Lower leg skin (tissue), 4 donors: ENCODE data around the gene REEP3. TPM values are rescaled to one million over a fixed set of nuclear protein-coding genes. Genes with fewer than 3 reads are reported as not detected.

Source experiments
- DNase-seq, 2 donors: peaks; one replicate each; pipeline ENCODE4 v3.0.0-alpha.2; 2019; ENCODE audit warnings: low spot score in 2 of 2
- H3K4me3 ChIP-seq: fragments of 200-600 bp; sonication (generic); 2 replicates; pipeline ENCODE4 v1.5.1; 2017; ENCODE audit warnings: mild to moderate bottlenecking, low read depth; ENCODE audit not compliant: poor library complexity, severe bottlenecking
- POLR2A ChIP-seq, 2 donors: fragments of 450-650 bp; IDR thresholded peaks; one replicate each; pipeline ENCODE4 v1.6.1; 2016 to 2017; ENCODE audit warnings: antibody characterized with exemption in 2 of 2, mild to moderate bottlenecking in 1 of 2, moderate library complexity in 1 of 2
- WGBS, 2 donors: methylation state at CpG; one replicate each; pipeline ENCODE4 v1.1.5; 2018; 5-methylcytosine and 5-hydroxymethylcytosine counted together
- intact Hi-C: fragments of 100-400 bp; cut with DNase I; formaldehyde crosslinking; loops from one replicate; pipeline ENCODE4 v1.15.0; 2023; ENCODE audit warnings: low total_unique reads
- total RNA-seq, 4 donors: library from RNA; depleted of rRNA; stranded (reverse); fragments of >200 nt; gene quantifications; one replicate each; pipeline ENCODE4 v1.1.0, GENCODE V29; 2016
- TF ChIP-seq, protein P1 (sequence below), 3 donors: fragments of 450-650 bp; IDR thresholded peaks; one replicate each; pipeline ENCODE4 v1.5.1; 2016; ENCODE audit warnings: antibody characterized with exemption in 3 of 3, mild to moderate bottlenecking in 3 of 3, moderate library complexity in 2 of 3

The REEP3 gene
- total RNA-seq, 4 donors from 2014 or later = 39.8 to 58.4 (median 49.0) TPM

DNA sequence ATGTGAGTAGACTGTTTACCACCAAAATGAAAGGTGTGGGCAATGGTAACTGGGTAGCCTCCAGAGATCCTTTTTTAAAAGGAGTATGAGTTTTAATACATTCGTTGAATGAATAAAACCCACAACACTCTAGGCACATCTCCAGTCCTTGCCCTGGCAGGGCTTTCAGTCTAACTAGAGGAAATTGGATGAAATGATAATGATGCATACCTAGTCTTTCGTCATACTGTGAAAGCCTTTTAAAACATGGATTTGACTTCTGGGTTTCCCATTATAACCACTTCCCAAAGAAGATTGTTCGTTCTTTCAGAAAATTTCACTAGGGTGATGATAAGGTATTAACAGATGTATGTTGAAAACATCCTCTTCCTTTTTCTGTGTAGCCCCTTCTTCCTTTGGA, 110.8 kb downstream of the REEP3 start:
- WGBS, 2 donors = 49 to 51% methylated on average over 3 of the region's 3 CpGs
- TF ChIP-seq POLR2A (IDR thresholded peaks at IDR 0.05) = no peak
- TF ChIP-seq, protein P1, sequence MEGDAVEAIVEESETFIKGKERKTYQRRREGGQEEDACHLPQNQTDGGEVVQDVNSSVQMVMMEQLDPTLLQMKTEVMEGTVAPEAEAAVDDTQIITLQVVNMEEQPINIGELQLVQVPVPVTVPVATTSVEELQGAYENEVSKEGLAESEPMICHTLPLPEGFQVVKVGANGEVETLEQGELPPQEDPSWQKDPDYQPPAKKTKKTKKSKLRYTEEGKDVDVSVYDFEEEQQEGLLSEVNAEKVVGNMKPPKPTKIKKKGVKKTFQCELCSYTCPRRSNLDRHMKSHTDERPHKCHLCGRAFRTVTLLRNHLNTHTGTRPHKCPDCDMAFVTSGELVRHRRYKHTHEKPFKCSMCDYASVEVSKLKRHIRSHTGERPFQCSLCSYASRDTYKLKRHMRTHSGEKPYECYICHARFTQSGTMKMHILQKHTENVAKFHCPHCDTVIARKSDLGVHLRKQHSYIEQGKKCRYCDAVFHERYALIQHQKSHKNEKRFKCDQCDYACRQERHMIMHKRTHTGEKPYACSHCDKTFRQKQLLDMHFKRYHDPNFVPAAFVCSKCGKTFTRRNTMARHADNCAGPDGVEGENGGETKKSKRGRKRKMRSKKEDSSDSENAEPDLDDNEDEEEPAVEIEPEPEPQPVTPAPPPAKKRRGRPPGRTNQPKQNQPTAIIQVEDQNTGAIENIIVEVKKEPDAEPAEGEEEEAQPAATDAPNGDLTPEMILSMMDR (IDR thresholded peaks at IDR 0.05) = no peak
- intact Hi-C loops = loop anchor here (5.0 kb wide), 1 partner anchor 75 kb away; no protein-coding TSS in a partner anchor
- H3K4me3 ChIP-seq = no peak overlapping the region
- no peak for DNase-seq

DNA sequence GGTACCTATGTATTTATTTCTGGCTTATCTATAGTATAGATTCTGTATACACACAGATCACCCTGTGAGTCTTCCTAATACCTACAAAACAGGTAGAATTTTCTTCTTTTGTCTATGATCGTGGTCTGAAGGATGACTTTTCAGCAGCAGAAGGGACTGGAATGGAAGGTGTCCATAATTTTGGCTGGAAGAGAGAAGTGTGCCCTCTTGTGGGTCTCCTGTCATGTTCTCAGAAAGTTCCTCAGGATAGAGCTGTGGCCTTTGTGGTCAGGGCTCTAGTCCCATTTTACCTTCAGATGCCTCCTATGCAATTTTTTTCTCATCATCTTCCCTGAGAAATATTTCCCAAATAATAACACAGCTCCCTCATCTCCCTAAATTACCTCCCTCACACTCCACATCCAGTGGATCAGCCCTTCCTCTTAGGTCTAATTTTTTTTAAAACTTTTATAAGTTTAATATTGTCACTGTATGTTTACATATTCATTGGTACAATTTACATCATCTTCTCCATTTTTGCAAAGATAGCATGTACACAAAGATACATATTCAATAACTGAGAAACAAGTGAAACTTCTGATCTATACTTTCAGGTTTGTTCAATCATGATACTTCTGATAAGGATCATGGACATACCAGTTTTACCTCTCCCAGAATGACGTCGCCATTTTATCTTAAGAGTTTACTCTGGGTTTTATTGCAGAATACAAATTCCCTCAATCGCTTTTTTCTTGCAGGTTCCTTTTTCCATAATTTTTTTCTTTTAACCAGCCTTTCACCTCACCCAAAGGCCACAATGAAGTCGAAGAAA, 112.7 kb downstream of the REEP3 start:
- TF ChIP-seq, protein P1 (IDR thresholded peaks at IDR 0.05) = no peak
- TF ChIP-seq POLR2A (IDR thresholded peaks at IDR 0.05) = no peak
- no peak for DNase-seq
- intact Hi-C loops = loop anchor here (5.0 kb wide), 1 partner anchor 73 kb away; no protein-coding TSS in a partner anchor
- no peak overlapping the region for H3K4me3 ChIP-seq
- WGBS, 2 donors = 53 to 58% methylated on average over 5 of the region's 5 CpGs

GRCh38 chr10:63634488-63635065, 113.4 kb downstream of the REEP3 start:
- intact Hi-C loops = loop anchor here (5.0 kb wide), 1 partner anchor 73 kb away; no protein-coding TSS in a partner anchor
- WGBS, 2 donors = 77 to 84% methylated on average over 6 of the region's 6 CpGs
- H3K4me3 ChIP-seq = no peak overlapping the region
- no peak for DNase-seq
- no peak for TF ChIP-seq POLR2A (IDR thresholded peaks at IDR 0.05)
- TF ChIP-seq, protein P1 (IDR thresholded peaks at IDR 0.05) = no peak

GRCh38 chr10:63636812-63637211, 115.6 kb downstream of the REEP3 start:
- intact Hi-C loops = no loop called here
- H3K4me3 ChIP-seq = no peak overlapping the region
- 49 to 53% methylated on average over 3 of the region's 3 CpGs for WGBS, 2 donors

DNA sequence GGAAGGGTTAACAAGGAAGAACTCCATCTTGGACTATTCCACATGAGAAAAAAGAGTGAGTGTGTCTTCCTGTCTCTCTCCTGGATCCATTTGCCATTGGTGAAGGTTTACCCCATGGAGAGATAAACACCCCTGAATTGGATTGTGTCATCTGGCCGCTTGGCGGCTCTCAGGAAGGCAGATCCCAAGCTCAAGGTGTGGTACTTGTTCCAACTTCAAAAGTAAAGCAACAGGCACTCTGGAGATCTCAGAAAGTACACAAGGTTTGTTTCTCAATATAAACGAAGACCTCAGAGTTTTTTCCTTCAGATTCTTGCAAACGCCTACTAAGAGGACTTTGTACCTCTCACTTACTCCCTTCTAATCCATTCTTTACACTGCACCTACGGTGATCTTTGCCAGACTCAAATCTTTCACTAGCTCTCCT, 116.7 kb downstream of the REEP3 start:
- intact Hi-C loops = no loop called here
- 82 to 91% methylated on average over 5 of the region's 5 CpGs for WGBS, 2 donors
- H3K4me3 ChIP-seq = no peak overlapping the region
- TF ChIP-seq, protein P1 (IDR thresholded peaks at IDR 0.05) = no peak
- no peak for TF ChIP-seq POLR2A (IDR thresholded peaks at IDR 0.05)
- DNase-seq = no peak

More at GRCh38 chr10:63636812-63637211, 115.6 kb downstream of the REEP3 start:
- no peak for TF ChIP-seq POLR2A (IDR thresholded peaks at IDR 0.05)
- TF ChIP-seq, protein P1 (IDR thresholded peaks at IDR 0.05) = no peak
- DNase-seq = no peak
